Ishikawa (cell line): ENCODE measurements around the gene ZFYVE21.

Experiments
- CEBPB ChIP-seq: IDR thresholded peaks from 2 replicates; pipeline ENCODE4 v1.6.1; 2012
- EGR1 ChIP-seq: IDR thresholded peaks from 2 replicates; pipeline ENCODE4 v1.6.1; 2012
- EP300 ChIP-seq: IDR thresholded peaks from 2 replicates; pipeline ENCODE4 v1.6.1; 2012; ENCODE audit warnings: borderline replicate concordance
- FOXM1 ChIP-seq: IDR thresholded peaks from 2 replicates; pipeline ENCODE4 v1.6.1; 2012; ENCODE audit warnings: low read depth, borderline replicate concordance
- MAX ChIP-seq: IDR thresholded peaks from 2 replicates; pipeline ENCODE4 v1.6.1; 2012
- NFIC ChIP-seq: IDR thresholded peaks from 2 replicates; pipeline ENCODE4 v1.6.1; 2012
- RAD21 ChIP-seq: IDR thresholded peaks from 2 replicates; pipeline ENCODE4 v1.6.1; 2012; ENCODE audit warnings: low read depth
- TAF1 ChIP-seq: IDR thresholded peaks from 2 replicates; pipeline ENCODE4 v1.6.1; 2012; ENCODE audit warnings: low read depth, mild to moderate bottlenecking
- YY1 ChIP-seq: IDR thresholded peaks from 2 replicates; pipeline ENCODE4 v1.6.1; 2012; ENCODE audit warnings: low read depth
- TF ChIP-seq, protein P1 (sequence below): IDR thresholded peaks from 2 replicates; pipeline ENCODE4 v1.6.1; 2012; ENCODE audit warnings: low read depth, mild to moderate bottlenecking

- TF ChIP-seq MAX, result no peak
- TF ChIP-seq RAD21, result no peak
- TF ChIP-seq EGR1, result no peak
- TF ChIP-seq YY1, result no peak
- no peak for TF ChIP-seq CEBPB
- TF ChIP-seq NFIC, result no peak
- TF ChIP-seq TAF1, result no peak
- TF ChIP-seq, protein P1, sequence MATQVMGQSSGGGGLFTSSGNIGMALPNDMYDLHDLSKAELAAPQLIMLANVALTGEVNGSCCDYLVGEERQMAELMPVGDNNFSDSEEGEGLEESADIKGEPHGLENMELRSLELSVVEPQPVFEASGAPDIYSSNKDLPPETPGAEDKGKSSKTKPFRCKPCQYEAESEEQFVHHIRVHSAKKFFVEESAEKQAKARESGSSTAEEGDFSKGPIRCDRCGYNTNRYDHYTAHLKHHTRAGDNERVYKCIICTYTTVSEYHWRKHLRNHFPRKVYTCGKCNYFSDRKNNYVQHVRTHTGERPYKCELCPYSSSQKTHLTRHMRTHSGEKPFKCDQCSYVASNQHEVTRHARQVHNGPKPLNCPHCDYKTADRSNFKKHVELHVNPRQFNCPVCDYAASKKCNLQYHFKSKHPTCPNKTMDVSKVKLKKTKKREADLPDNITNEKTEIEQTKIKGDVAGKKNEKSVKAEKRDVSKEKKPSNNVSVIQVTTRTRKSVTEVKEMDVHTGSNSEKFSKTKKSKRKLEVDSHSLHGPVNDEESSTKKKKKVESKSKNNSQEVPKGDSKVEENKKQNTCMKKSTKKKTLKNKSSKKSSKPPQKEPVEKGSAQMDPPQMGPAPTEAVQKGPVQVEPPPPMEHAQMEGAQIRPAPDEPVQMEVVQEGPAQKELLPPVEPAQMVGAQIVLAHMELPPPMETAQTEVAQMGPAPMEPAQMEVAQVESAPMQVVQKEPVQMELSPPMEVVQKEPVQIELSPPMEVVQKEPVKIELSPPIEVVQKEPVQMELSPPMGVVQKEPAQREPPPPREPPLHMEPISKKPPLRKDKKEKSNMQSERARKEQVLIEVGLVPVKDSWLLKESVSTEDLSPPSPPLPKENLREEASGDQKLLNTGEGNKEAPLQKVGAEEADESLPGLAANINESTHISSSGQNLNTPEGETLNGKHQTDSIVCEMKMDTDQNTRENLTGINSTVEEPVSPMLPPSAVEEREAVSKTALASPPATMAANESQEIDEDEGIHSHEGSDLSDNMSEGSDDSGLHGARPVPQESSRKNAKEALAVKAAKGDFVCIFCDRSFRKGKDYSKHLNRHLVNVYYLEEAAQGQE, result no peak
- TF ChIP-seq FOXM1, result no peak
- no peak for TF ChIP-seq EP300
Measured at GRCh38 chr14:103713304-103714062, 2.1 kb upstream of the ZFYVE21 start.
